ENCODE measurements around the gene SNX5.

Gene SNX5

DNA sequence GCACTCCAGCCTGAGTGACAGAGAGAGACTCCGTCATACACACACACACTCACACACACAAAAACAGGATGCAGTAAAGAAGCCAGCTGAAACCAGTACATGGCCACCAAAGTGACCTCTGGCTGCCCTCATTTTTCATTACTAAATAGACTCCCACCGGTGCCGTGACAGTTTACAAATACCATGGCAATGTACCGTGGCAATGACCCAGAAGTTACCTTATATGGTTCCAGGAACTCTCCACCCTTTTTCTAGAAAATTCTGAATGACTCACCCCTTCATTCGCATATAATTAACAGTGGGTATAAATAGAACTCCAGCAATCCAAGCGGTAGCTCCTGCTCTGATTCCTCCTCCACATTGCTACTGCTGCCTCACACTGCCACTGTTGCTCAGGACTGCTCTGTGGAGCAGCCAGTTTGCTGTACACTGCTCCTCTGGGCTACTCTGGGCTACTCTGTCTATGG is 57.7 kb downstream of the SNX5 start:
- no peak for DNase-seq

DNA sequence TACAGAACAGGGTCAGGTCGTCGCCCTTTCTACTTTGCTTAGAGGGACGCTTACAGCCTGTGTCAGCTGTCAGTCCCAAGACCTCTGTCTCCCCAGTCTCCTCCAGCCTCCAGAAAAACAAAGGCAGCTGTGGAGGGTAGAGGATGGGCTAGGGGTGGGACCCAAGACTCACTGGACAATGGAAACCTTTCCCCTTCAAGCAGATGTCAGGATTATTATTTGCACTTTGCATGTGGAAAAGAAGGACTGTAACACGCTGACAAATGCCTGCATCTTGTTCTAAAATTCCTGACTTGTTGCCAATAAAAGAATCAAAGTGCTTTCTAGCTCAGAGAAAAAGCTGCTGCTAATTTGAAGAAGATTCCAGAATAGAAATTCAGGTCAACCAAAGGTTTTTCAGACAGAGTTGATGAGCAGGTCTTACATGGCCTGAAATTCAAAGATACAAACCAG is 58.7 kb downstream of the SNX5 start:
- no peak for DNase-seq

DNA sequence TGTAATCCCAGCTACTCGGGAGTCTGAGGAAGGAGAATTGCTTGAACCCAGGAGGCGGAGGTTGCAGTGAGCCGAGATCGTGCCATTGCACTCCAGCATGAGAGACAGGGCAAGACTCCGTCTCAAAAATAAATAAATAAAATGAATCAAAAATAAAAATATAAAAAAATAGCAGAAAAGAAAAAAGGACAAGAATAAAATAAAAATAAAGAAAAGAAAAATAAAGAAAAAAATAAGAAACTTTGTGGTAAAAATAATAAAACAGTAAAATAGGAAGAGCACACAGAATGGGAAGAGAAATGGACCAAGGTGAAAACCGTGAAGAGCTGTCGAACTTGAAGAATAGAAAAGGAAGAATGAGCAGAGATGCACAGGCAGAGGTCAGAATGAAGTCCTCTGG is 63.0 kb downstream of the SNX5 start:
- no peak for DNase-seq

DNA sequence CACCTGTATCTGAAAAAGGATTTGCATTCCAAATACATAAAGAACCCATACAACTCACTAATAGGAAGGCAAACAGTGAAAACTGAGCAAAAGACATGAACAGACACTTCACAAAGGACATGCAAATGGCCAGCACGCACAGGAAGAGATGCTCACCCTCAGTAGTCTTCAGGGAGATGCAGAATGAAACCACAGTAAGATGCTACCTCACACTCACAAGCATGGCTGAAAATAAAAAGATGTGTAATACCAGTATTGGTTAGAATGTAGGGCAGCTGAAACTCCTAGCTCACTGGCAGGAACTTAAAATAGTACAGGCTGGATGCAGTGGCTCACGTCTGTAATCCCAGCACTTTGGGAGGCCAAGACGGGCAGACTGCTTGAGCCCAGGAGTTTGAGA is 64.6 kb downstream of the SNX5 start:
- no peak for DNase-seq

DNA sequence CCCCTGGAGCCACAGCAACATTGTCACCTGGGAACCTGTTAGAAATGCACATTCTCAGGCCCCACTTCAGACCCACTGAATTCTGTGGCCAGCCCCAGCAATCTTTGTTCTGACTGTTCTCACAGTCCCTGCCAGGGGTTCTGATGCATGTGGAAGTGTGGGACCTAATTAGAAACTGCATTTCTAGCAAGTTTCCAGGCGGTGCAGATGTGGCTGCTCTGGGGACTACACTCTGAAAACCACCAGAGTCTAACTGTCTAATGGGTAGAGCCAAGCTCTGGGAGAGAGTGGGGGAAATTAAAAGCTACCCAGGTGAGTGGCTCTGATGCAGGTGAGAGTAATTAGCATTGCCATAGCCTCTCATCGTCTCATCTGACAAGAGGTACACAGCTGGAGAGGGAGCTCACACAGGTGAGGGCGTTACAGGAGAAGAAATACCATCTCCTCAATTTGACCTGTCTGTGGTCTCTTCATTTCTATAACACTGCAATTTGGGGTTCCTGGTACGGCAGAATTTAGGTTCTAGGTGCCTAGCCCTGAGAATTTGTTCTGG is 66.0 kb downstream of the SNX5 start:
- peak; percentile 52 for DNase-seq

DNA sequence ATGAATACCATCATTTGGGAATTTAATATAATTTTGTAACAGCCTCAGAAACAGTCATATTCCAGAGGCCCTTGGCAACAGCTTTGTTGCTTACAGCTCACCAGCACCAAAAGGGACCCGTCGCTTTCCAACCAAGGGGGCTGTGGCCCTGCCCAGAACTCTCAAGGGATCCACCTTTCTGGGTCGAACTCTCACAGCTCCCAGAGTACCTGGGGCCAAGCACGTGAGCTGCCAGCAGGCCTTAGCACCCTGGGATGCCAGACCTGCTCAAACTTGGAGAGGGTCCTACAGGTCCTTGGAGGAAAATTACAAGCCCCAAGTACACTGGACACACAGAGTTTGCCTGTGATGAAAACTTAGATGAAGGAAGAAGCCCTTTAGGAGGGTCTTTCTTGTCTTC is 66.6 kb downstream of the SNX5 start:
- no peak for DNase-seq

DNA sequence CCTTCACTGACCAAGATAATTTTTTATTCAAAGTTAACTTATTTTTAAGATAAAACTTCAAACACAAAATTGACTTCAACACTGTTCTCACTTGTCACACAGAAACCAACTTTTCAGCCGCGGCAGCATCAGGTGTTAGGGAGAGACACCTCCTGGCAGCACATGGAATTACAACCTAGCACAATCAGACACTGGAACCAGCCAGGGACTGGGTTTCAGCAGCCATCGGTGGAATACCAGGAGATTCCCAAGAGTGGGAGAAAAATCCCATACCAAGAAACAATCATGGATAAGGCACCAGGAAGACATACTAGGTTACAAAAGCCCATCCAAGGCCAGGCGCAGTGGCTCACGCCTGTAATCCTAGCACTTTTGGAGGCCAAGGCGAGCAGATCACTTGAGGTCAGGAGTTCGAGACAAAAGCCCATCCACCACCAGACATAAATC is 70.0 kb downstream of the SNX5 start:
- DNase-seq = peak; percentile 46

DNA sequence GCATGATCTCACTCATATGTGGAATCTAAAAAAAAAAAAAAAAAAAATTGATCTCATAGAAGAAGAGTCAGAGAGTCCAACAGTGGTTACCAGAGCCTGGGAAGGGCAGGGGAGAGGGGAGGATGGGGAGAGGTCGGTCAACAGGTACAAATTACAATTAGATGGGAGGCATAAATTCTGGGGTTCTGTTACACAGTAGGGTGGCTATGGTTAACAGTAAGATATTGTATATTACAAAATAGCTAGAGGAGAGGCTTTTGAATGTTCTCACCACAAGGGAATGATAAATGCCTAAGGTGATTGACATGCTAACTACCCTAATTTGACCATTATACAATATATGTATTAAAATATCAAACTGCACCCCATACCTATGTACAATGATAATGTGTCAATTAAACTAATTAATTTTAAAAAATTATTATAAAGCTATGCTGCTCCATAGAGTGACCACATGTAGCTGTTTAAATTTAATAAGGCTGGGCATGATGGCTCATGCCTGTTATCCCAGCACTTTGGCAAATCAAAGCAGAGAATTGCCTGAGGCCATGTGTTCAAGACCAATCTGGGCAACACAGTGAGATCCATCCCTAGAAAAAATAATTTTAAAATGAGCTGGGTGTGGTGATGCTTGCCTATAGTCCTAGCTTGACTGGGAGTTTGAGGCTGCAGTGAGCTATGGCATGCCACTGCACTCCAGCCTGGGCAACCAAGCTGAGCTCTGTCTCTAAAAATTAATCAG is 70.9 kb downstream of the SNX5 start:
- no peak for DNase-seq

DNA sequence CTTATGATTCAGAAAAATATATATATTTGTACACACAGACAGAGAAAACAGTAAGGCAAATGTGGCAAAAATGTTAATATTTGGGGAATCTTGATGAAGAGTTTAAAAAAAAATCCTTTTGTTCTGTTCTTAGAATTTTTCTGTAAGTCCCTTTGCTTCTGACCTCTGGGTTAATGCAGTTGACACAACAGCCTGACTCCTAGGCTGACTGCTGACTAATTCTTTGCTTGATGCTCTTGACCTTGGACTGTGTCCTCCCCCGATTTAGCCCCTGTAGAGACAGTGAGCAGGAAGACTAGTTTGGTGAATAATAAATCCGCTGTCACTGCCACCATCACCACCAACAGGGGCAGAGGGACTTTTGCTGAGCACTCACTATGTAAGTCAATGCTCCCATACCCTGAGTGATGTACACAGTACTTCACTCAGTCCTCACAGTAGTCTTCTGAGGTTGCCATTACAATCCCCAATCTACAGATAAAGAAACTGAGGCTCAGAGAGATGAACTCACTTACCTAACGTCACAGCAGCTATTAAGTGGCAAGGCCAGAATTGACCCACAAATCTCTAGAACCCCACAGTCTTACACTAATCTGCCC is 71.7 kb downstream of the SNX5 start:
- DNase-seq = no peak

DNA sequence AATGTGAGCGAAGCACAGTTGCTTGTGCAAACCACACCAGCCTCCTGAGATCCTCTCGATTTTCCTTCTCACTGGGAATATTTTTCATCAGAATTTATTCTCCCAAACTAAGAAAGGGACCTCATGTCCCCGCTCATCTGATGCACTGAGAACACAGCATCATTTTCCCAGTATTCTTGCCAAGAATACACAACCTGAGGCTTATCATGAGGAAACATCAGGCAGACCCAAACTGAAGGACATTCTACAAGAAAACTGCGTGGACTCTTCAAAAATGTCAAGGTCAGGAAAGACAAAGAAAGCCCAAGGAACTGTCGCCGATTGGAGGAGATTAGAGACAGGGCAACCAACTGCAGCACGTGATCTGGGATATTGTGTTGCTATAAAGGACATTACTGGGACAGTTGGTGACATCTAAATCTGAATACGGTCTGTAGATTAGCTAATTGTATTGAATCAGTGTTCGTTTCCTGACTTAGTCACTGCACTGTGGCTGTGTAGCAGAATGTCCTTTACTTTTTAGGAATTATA is 72.3 kb downstream of the SNX5 start:
- no peak for DNase-seq

DNA sequence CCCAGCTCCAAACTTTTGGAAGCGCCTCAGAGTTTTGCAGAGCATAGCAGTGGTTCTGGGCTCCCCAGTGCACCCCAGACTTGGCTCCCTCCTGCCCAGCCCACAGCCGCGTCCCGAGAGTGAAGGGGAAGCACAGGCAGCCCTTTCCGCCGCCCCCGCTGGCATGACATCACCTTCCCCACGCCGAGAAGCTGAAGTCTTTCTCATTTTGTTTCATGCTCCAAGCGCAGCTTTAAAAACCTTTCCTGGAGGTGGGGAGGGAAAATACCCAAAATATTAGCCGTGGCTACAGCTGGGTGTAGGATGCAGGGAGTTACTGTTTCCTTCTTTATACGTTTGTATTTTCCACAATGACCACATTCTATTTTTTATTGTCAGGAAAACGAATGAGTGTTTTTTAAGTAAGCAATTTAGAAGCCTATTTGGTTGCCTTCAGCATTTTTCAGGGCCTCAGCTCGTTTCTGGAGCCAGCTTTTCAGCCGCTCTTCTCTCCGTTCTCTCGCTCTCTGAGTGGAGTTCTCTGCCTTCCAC is 72.9 kb downstream of the SNX5 start:
- no peak for DNase-seq

DNA sequence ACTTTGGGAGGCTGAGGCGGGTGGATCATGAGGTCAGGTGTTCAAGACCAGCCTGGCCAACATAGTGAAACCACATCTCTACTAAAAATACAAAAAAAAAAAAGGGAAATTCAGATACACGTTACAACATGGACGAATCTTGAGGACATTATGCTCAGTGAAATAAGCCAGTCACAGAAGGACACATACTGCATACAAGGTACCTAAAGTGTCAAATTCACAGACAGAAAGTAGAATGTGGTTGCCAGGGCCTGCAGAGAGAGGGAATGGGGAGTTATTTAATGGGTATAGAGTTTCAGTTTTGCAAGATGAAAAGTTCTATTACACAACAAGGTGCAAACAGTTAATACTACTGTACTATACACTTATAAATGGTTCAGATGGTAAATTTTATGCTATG is 75.1 kb downstream of the SNX5 start:
- no peak for DNase-seq

DNA sequence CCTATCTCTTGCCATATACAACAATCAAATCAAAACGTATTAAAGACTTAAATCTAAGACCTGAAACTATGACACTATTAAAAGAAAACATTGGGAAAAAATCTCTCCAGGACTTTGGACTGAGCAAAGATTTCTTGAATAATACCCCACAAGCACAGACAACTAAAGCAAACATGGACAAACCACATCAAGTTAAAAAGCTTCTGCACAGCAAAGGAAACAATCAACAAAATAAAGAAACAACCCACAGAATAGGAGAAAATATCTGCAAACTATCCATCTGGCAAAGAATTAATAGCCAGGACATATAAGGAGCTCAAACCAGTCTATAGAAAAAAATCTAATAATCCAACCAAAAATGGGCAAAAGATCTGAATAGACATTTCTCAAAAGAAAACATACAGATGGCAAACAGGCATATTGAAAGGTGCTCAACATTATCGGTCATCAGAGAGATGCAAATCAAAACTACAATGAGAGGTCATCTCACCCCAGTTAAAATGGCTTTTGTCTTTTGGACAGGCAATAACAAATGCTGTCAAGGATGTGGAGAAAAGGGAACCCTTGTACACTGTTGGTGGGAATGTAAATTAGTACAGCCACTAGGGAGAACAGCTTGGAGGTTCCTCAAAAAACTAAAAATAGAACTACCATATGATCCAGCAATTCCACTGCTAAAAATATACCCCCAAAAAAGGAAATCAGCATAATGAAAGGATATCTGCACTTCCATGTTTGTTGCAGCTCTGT is 76.2 kb downstream of the SNX5 start:
- no peak for DNase-seq
